ENCODE results near the gene TADA3. TPM values are rescaled to one million over a fixed set of nuclear protein-coding genes. Genes with fewer than 3 reads are reported as not detected.

TADA3 gene
- polyA plus RNA-seq, 2 of the 4 experiments (the other 2 are of a cell fraction), result 42.6 to 50.3 TPM

DNA sequence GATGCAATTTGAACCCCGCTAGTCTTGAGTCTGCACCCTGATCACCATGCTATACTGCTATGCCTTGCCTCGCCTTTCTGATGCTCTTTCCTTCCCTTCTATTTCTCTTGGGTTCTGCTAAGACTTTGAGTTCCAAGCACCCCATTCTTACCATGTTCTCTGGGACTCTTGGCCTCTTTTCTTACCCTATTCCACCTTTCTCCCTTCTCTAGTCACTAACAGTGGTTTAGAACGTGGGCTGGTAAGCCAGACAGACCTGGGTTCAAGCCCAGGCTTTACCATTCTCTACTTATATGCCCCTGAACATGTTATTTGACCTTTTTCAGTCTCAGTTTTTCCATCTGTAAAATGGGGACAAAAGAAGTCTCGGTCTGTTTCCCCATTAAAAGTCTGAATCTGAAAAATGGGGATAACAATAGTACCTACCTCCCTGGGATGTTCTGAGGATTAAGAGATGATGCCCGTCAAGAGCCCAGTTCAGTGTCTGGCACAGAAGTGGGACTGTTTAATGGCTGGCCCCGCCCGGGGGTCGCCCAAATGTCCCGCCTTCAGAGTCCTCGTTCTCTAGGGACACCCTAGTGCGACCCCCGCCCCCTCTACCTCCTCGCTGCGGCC, 376 bp downstream of the TADA3 start (continued):
- TF ChIP-seq, protein P1, sequence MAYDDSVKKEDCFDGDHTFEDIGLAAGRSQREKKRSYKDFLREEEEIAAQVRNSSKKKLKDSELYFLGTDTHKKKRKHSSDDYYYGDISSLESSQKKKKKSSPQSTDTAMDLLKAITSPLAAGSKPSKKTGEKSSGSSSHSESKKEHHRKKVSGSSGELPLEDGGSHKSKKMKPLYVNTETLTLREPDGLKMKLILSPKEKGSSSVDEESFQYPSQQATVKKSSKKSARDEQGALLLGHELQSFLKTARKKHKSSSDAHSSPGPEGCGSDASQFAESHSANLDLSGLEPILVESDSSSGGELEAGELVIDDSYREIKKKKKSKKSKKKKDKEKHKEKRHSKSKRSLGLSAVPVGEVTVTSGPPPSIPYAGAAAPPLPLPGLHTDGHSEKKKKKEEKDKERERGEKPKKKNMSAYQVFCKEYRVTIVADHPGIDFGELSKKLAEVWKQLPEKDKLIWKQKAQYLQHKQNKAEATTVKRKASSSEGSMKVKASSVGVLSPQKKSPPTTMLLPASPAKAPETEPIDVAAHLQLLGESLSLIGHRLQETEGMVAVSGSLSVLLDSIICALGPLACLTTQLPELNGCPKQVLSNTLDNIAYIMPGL (CRISPR knock-in tag; IDR thresholded peaks at IDR 0.05; ENCODE audit: borderline replicate concordance), result no peak
- no peak for TF ChIP-seq MAFK (IDR thresholded peaks at IDR 0.05; ENCODE audit: partially characterized antibody)
- TF ChIP-seq EHMT2 (IDR thresholded peaks at IDR 0.05; ENCODE audit: low read depth), result no peak
- TF ChIP-seq, protein P2, sequence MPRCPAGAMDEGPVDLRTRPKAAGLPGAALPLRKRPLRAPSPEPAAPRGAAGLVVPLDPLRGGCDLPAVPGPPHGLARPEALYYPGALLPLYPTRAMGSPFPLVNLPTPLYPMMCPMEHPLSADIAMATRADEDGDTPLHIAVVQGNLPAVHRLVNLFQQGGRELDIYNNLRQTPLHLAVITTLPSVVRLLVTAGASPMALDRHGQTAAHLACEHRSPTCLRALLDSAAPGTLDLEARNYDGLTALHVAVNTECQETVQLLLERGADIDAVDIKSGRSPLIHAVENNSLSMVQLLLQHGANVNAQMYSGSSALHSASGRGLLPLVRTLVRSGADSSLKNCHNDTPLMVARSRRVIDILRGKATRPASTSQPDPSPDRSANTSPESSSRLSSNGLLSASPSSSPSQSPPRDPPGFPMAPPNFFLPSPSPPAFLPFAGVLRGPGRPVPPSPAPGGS (IDR thresholded peaks at IDR 0.05), result no peak

DNA sequence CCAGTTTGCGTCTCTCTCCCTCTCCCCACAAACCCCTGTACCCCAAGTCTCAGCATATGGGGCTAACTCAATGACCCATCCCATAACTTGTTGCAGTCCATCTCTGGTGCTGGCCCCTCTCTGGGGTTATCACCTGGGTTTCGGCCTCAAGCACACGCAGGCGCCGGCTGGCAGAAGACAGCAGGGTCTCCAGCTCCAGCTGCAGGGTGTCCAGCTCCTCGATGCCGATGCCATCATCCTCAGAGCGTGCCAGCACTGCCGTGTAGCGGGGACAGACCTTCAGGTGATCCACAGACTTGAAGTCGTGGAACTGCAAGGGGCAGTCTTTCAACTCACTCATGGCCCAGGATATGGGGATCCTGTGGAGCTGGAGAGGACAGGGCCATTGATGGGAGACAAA, 1.1 kb downstream of the TADA3 start:
- peaks cover 21% of the 10 kb centered on the region for H3K4me1 ChIP-seq
- ChIA-PET CTCF (interaction anchor here (0.7 to 2.5 kb wide), 7 partner anchors 9 to 496 kb away, joined by 3 to 9 read pairs (median 3); no protein-coding TSS in a partner anchor), POLR2A (no interaction called here)
- WGBS (ENCODE audit: missing lambda C conversion rate), result 90% methylated on average over 11 of the region's 11 CpGs
- ATAC-seq, result no peak
- peak overlapping the region; percentile 86 for H3K4me2 ChIP-seq
- peak overlapping the region; percentile 68; the same call in 1 of the 3 replicates for H3K4me3 ChIP-seq
- TF ChIP-seq JUN (IDR thresholded peaks at IDR 0.05) (0 out of 5 replicates have a peak, but pooled peaks of 1 of the 2 experiments have one; percentile 17), EHF (CRISPR knock-in tag; IDR thresholded peaks at IDR 0.05) (no peak)
- TF ChIP-seq, protein P3, sequence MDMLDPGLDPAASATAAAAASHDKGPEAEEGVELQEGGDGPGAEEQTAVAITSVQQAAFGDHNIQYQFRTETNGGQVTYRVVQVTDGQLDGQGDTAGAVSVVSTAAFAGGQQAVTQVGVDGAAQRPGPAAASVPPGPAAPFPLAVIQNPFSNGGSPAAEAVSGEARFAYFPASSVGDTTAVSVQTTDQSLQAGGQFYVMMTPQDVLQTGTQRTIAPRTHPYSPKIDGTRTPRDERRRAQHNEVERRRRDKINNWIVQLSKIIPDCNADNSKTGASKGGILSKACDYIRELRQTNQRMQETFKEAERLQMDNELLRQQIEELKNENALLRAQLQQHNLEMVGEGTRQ (IDR thresholded peaks at IDR 0.05), result no peak
- FAIRE-seq, result no peak
- no peaks in the 10 kb centered on the region for H3K9me3 ChIP-seq
- no peak for DNase-seq (ENCODE audit: low read depth in 1 of 2, low spot score in 1 of 2)
- peak overlapping the region in 1 of 2 experiments; percentile 97; a peak in 4 of 6 replicates for H3K27ac ChIP-seq

DNA sequence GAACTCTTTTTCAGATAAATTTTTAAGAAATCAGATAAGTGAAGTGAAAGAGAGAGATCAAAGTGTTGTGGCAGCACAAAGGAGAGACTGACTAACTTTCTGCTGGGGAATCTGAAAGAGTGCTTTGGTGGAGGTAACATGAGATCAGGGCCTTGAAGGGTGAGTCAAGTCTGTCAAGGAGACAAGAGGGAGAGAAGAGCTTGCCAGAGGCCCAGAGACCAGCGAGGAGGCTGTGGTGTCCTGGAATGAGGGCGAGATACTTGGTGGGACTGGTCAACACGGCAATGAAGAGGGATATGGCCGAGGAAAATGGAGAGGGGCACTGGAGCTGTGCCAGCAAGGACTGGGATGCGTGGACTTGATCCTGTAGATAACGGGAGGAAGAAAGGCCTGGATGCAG, 4.6 kb downstream of the TADA3 start:
- no peak overlapping the region for H3K4me3 ChIP-seq
- TF ChIP-seq, protein P4, sequence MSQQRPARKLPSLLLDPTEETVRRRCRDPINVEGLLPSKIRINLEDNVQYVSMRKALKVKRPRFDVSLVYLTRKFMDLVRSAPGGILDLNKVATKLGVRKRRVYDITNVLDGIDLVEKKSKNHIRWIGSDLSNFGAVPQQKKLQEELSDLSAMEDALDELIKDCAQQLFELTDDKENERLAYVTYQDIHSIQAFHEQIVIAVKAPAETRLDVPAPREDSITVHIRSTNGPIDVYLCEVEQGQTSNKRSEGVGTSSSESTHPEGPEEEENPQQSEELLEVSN (IDR thresholded peaks at IDR 0.05; ENCODE audit: borderline replicate concordance, low read depth), result no peak
- TF ChIP-seq RCOR1 (IDR thresholded peaks at IDR 0.05; ENCODE audit: low read depth, low read length) (no peak), FOSB (CRISPR knock-in tag; IDR thresholded peaks at IDR 0.05) (no peak), BHLHE40 (IDR thresholded peaks at IDR 0.05; ENCODE audit: low read depth, low read length) (no peak), HEYL (CRISPR knock-in tag; IDR thresholded peaks at IDR 0.05) (no peak), CHD4 (IDR thresholded peaks at IDR 0.05; ENCODE audit: borderline replicate concordance) (no peak), CBX8 (IDR thresholded peaks at IDR 0.05) (no peak), KDM5A (IDR thresholded peaks at IDR 0.05) (no peak), POLR2AphosphoS2 (conservative IDR thresholded peaks at IDR 0.05; ENCODE audit: low read length) (no peak), ZC3H11A (IDR thresholded peaks at IDR 0.05) (no peak), GATA3 (IDR thresholded peaks at IDR 0.05; ENCODE audit: borderline replicate concordance) (no peak), EP300 (IDR thresholded peaks at IDR 0.05) (no peak), ZNF302 (CRISPR knock-in tag; IDR thresholded peaks at IDR 0.05) (no peak)
- TF ChIP-seq, protein P5, sequence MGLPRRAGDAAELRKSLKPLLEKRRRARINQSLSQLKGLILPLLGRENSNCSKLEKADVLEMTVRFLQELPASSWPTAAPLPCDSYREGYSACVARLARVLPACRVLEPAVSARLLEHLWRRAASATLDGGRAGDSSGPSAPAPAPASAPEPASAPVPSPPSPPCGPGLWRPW (IDR thresholded peaks at IDR 0.05), result no peak
- TF ChIP-seq, protein P1 (CRISPR knock-in tag; IDR thresholded peaks at IDR 0.05; ENCODE audit: borderline replicate concordance), result no peak
- TF ChIP-seq, protein P6, sequence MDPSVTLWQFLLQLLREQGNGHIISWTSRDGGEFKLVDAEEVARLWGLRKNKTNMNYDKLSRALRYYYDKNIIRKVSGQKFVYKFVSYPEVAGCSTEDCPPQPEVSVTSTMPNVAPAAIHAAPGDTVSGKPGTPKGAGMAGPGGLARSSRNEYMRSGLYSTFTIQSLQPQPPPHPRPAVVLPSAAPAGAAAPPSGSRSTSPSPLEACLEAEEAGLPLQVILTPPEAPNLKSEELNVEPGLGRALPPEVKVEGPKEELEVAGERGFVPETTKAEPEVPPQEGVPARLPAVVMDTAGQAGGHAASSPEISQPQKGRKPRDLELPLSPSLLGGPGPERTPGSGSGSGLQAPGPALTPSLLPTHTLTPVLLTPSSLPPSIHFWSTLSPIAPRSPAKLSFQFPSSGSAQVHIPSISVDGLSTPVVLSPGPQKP (IDR thresholded peaks at IDR 0.05; ENCODE audit: low read depth, low read length), result no peak
- no peaks in the 10 kb centered on the region for H3K9me3 ChIP-seq
- H3K27ac ChIP-seq, result no peak overlapping the region
- FAIRE-seq, result no peak
- ChIA-PET CTCF (interaction anchor here (0.7 to 1.1 kb wide), 3 partner anchors 10 to 47 kb away, joined by 3 read pairs; no protein-coding TSS in a partner anchor), POLR2A (no interaction called here)
- ATAC-seq, result no peak
- whole genome bisulfite sequencing (ENCODE audit: missing lambda C conversion rate), result 88% methylated on average over 6 of the region's 6 CpGs
- no peak overlapping the region for H3K4me2 ChIP-seq
- H3K4me1 ChIP-seq, result peaks cover 12% of the 10 kb centered on the region; the same call in 2 of the 3 replicates
- DNase-seq (ENCODE audit: low read depth in 1 of 2, low spot score in 1 of 2), result no peak
